ENCODE data around the gene BMP4.

Gene BMP4

DNA sequence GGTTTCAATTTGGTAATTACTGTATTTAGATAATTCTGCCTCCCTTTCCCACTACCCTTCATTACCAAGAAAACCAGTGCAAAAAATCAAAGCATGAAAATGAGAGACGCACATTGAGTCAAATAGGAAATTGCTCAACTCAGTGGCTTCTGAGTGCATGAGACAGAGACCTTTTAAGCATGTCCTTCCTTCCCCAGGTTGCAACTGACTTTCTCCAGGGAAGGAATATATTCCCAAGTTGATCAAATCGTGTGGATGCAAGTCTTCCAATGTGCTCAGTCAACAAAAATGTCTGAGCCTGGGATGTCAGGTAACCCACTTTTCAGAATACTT, 12.9 kb downstream of the BMP4 start:
- no peak for DNase-seq

DNA sequence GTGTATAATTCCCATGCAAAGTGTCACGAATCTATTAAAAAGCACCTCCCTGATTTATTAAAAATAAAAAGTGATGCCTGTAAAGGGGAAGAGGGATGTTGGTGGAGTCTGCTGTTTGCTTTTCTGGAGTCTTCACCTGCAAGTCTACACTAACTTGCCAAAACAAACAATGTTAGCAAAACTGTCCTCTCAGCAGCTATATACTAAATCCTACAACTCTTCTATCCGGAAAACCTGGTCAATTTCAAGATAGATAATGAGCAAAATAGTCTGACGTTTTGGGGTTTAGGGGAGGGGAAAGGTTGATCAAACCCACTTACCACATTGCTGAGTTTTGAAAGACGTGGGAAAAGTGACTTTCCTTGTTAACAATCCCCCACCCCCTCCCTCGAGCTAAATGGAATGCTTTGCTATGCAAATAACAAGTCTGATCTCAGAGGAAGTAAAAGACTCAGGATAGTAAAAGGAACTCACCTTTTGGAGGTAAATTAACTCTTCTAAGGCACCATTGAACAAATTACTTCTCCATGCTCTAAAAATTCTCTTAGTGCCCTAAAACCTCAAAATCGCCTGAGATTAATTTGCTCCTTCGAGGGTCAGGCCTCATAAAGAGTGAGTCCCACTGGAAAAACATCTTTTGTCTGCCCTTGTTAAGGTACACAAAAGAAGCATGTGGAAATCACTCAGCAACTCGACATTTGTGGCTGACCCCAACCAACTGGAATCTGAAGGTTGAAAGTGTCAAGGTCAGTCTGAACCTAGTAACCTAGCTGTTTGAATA, 13.5 kb downstream of the BMP4 start:
- no peak for DNase-seq

DNA sequence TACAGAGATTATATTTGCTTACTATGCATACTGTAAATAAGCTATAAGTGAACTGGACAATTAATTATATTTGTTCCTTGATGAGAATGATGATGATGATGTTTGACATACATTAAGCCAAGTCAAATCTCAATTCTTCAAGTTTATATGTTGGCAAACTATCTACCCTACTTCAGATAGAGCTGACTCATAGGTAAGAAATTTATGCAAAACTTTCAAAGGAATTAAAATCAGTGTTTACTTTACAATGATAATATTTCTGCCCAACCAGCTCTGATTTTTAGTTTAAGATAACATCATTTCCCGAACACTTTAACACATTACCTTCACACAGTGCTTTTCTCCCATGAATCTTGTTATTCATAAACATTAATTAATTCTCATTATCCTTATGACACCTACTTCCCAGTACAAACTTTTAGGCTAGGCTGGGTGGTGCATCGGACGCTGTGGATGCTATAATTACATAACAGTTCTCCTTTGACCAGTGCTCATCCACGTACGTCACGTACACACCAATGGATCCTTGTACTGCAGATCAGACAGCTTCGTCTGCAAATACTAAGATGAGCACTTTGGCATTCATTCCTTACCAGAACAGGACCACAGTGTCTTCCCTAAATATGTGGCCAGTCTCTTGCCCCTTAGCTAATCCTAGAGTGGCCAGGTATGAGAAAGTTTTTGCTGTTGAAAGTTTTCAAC, 18.3 kb downstream of the BMP4 start:
- no peak for DNase-seq

DNA sequence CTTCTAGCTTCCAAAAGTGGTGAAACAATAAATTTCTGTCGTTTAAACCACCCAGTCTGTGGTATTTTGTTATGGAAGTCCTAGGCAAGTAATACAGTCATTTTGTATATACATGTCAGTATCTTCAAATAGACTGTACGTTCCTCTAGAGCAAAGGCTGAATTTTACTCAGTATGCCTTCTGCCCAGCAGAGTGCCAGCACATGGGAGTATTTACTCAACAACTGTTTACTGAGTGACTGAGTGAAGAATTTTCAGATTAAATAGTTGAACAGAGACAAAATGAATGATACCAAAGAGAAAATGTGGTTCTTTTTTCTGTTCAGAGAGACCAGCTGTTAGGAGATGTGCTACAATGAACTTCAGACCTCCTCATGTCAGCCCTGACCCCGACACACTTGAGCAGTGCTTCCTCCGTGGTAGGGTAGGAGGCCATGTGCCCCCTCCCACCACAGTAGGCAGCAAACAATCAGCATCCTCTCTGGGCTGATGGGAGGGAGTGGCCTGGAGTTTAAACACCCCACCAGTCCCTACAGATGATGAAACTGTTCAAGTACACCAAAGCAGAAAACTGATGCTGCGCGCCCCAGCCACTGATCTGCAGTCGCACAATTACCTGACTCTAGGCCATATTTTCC, 21.7 kb downstream of the BMP4 start:
- DNase-seq: no peak

DNA sequence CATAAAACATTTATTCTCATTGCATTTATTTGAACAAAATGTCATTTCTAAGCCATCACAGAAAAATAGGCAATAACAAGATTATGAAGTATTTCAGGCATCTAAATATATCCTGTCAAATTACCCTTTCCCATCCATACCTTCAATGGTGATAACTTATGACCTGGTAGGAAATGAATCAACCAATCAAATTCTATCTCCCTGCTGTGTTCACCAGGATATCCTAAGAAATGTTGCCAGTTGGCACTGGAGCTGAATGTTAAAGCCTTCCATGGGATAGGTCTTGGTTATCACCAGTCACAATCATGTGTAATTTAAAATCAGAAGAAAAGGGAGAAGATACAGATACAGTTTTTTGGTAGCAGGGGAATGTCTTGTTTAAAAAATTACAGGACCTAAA, 23.7 kb downstream of the BMP4 start:
- DNase-seq: no peak

DNA sequence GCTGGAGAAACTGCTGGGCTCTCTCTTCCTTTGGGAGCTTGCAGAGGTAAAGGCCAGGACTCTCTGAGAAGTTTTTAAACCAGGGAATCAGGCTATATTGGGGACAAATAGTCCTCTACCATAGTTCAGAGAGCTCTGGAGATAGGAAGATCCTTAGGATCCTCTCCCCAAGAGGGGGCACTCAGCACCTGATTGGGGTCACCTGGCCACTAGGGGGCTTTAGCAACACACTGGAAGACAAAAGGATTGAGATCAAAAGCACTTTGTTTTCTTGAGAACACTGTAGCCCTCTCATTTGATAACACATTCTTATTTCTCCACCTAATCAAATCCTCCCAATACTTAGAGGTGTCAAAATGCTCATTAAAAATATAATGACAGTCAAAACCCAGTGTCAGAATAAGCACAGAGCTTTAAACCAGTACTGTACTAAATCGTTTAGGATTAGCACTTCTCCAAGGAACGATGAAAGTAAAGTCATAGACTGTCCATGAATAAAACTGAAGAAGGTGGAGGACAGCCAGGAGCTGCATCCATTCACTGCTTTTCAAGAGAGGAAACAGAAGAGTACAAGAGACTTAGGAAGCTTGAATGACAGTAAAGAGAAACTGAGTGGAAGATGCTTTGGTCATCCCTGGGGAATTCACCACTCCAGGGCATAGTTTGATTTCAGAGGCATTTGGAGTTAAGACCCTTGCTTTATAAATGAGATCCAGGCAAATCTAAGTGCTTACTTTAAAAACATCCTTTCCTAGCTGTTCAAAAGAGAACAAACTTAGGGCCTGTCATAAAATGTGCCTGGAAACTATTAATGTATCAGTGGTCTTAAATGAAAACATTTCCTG, 26.5 kb downstream of the BMP4 start:
- peak in 2 of 5 donors; percentile 3 to 9 for DNase-seq

DNA sequence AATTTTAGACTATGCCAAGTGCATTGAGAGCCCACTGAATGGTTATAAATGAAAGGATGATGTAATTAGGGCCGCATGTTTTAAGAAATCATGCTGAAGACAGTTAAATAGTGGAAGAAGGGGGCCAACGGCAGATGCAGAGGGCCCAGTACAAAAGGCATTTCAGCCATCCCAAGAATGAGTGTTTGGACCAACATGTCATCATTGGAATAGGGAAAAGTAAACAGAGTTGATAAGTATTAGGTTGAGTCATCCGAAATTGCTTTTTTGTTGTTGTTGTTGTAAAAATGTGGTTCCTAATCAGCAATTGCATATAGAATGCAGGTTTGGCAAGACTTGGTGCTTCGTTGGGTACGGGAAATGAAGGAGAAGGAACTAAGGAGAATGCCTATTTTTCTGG, 29.5 kb downstream of the BMP4 start:
- no peak for DNase-seq

DNA sequence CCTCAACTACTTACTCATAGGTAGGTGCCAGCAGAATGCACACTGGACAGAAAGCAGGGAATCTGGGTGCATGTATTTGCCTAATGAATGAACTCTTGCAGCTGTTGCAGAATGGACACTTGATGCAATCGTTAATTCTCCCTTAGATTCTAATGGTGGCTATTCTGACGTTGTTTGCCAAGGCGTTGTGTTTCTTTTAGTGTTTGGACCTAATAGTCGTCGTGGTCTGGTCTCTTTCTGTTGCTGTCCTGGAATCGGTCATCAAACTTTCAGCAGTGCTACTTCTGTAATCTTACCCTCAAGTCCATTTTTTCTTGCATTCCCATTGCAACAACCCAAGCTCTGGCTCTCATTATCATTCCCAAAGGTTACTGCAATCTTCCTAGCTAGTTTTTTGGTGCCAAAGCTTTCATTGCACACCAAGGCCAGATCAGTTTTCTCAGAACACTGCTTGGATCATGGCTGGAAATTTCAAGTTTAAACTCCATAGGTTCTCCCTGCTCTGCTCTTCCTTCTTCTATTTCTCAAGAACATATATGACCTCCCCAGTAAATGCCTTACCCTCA, 31.3 kb downstream of the BMP4 start:
- DNase-seq: no peak

DNA sequence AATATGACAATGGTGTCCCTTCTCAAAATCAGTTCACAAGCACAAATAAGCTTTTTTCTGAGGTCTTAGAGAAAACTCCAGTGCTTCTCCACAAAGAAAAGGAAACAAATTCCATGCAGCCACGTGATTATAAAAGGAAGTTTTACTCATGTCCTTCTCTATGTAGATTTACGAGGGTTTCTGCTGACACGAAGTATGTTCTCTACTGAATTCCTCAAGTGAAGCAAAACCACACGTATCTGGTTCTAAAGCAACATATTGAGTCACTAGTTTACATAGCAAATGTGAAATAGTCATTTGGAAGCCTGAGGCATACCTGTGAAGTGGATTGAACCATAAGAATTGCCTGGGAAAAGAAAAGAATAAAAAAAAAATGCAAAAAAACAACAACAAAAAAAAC, 31.9 kb downstream of the BMP4 start:
- DNase-seq: no peak

DNA sequence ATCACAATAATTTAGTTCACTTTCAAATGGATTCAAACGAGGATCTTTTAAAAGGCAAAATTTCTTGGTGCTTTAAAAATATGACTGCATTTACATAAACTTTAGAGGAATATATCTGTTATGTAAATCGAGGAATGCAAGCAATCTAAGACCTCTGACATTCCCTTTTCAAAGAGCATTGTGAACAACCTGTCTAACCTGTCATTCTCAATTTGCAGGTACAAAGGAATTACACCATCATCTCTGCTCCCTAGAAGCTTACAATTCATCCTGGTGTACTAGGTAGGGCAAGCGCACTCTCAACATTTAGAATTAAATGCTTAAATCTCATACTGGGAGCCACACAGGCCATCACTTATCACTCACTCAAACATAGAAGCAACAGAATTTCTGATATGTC, 35.6 kb downstream of the BMP4 start:
- no peak for DNase-seq

DNA sequence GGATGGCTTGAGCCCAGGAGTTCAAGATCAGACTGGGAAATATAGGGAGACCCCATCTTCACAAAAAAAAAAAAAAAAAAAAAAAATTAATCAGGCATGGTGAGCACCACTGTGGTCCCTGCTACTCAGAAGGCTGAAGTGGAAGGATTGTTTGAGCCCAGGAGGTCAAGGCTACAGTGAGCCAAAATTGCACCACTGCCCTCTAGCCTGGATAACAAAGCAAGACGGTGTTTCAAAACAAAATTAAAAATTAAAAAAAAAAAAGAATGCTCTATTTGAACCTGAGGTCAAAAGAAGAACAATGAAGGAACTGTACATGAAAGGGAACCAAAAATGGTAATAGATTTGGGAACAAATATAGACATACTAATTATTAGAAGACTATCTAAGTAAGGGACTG, 40.4 kb downstream of the BMP4 start:
- no peak for DNase-seq

DNA sequence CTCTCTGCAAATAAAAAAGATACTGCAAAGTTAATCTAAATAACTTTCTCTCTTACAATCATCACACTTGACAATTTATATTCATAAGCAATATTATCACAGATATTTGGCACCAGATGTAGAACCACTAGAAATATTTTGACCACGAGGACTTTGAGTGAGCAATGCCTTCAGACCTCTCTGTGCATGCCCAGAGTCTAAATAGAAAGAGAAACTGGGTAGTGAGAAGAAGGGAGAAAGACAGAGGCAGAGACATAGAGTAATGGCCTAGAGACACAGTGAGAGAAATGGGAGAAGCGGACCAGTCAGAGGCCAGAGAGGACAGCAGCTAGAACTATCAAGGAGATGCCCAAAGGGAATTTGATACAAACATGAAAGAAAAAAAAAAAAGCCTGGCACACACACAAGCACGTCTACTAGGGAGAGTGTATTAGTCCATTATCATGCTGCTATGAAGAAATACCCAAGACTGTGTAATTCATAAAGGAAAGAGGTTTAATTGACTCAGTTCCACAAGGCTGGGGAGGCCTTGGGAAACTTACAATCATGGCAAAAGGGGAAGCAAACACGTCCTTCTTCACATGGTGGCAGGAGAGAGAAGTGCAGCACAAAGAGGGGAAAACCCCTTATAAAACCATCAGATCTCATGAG, 41.1 kb downstream of the BMP4 start:
- no peak for DNase-seq

DNA sequence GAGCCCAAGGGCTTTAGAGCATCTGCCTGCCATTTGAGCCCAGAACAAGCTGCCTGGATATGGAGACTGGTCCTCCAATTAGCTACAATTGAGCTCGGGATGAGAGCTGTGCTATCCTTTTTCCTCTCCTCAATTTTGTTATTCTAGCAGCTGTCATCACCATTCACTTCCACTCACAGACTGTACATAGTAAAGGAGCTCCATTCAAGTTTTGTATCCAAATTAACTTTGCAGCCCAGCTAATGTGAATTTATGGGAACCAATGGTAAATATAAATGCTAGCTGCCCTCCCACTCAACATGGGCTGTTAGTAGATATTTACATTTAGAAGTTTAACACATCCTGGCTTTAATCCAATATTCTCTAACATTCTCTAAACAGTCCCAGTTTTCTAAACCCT, 44.6 kb downstream of the BMP4 start:
- DNase-seq: no peak

DNA sequence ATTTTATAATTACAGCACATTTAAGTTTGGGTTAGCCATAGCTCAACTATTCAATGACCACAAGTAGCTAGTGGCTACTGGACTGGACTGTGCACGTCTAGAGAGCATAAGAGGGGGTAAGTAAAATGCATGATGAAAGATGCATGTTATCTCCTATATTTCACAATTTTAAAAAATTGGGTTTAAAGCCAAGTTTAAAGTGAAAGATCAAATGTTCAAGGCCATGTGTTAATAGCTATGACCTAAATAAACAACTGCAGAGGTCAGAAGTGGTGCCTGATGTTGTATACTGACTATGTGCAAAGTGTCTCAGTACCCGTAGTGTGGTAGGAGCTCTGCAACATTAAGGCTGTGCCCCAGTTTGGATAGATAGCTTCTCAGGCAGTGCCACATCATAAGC, 48.2 kb downstream of the BMP4 start:
- DNase-seq: no peak

DNA sequence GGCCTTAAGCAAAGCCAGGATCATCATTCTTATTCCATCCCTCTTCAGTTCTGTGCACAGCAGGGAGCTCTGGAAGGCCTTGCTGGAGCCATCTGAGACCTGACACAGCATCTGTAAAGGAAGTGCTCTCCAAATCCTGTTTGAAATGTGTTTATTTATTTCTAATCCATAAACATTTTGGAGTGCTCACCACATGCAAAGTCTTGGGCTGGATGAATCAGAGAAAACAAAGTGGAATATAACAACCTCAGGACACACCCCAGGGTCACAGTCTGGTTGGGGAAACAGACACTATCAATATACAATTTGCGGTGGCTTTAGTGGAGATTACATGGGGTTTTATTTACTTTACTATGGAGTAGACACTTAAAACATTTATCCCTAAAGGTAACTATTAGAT, 54.3 kb downstream of the BMP4 start:
- no peak for DNase-seq

DNA sequence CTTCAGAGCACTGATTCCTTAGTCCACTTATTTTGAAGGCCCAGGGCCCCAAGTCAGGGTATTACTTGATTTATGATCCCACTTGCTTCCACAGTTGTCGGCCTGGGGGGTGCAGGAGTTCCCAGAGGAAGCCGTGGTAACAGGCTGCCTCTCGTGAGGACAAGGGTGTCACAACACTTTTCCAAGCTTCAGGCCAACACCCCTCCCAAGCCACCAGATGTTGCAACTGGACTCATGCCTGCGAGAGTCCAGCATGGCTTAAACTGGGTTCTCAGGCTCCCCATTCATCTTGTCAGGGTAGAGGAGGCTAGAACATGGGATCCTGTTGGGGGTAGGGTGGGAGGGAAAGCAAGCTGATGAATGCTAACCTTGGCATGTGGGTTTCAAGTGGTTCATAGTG, 56.1 kb downstream of the BMP4 start:
- DNase-seq: no peak

Measured in T-helper 1 cell (primary cell).